ENCODE data around the gene CEP128.

DNA sequence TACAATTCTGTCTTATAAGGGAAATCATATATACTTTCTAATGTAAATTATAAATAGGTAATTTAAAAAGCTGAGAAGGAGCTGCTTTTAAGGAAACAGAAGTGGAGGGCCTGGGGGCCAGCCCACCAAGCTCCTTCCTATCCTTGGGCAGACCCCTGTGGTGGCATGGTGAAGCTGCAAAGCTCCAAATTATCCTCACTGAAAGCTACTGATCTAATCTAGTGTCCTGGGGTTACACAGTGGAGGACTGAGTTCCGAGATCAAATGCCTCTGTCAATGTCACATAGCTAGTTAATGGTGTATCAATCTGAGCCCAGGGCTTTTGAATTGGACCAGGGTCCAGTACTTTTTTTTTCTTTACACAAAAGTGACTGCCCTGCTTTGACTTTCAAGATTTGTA is 355.4 kb downstream of the CEP128 start:
- TF ChIP-seq, protein P1, sequence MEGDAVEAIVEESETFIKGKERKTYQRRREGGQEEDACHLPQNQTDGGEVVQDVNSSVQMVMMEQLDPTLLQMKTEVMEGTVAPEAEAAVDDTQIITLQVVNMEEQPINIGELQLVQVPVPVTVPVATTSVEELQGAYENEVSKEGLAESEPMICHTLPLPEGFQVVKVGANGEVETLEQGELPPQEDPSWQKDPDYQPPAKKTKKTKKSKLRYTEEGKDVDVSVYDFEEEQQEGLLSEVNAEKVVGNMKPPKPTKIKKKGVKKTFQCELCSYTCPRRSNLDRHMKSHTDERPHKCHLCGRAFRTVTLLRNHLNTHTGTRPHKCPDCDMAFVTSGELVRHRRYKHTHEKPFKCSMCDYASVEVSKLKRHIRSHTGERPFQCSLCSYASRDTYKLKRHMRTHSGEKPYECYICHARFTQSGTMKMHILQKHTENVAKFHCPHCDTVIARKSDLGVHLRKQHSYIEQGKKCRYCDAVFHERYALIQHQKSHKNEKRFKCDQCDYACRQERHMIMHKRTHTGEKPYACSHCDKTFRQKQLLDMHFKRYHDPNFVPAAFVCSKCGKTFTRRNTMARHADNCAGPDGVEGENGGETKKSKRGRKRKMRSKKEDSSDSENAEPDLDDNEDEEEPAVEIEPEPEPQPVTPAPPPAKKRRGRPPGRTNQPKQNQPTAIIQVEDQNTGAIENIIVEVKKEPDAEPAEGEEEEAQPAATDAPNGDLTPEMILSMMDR (conservative IDR thresholded peaks at IDR 0.05), result no peak
- no peak for TF ChIP-seq EZH2 (IDR thresholded peaks at IDR 0.05; ENCODE audit: low read depth)

All from PC-9 (cell line).